Neural progenitor cell (in vitro differentiated cells): Measurements from ENCODE around the gene COL21A1. TPM values are rescaled to one million over a fixed set of nuclear protein-coding genes. Genes with fewer than 3 reads are reported as not detected.

ENCODE experiments used
- DNase-seq: peaks from one replicate; pipeline ENCODE4 v3.0.0-alpha.2; 2016; ENCODE audit warnings: low spot score
- H2AFZ ChIP-seq: fragments of 200-600 bp; sonication (generic); replicated peaks from 2 replicates; pipeline ENCODE4 v1.6.1; 2016; ENCODE audit warnings: antibody characterized with exemption
- H3F3A ChIP-seq: fragments of 200-600 bp; sonication (generic); 2 replicates; pipeline ENCODE4 v1.6.1; 2016; ENCODE audit warnings: antibody characterized with exemption, low read depth
- H3K27ac ChIP-seq: fragments of 200-600 bp; sonication (generic); 2 replicates; pipeline ENCODE4 v1.5.1; 2016; ENCODE audit warnings: mild to moderate bottlenecking
- H3K27me3 ChIP-seq: fragments of 200-600 bp; sonication (generic); 2 replicates; pipeline ENCODE4 v1.6.1; 2016; ENCODE audit warnings: mild to moderate bottlenecking, moderate library complexity
- H3K36me3 ChIP-seq: fragments of 200-600 bp; sonication (generic); 2 replicates; pipeline ENCODE4 v1.5.1; 2016
- H3K4me1 ChIP-seq: fragments of 200-600 bp; sonication (generic); 2 replicates; pipeline ENCODE4 v1.6.1; 2016; ENCODE audit warnings: mixed run types
- H3K4me2 ChIP-seq: fragments of 200-600 bp; sonication (generic); 2 replicates; pipeline ENCODE4 v1.6.1; 2016
- H3K4me3 ChIP-seq: fragments of 200-600 bp; sonication (generic); 2 replicates; pipeline ENCODE4 v1.5.1; 2016
- H3K79me2 ChIP-seq: fragments of 200-600 bp; sonication (generic); 2 replicates; pipeline ENCODE4 v1.6.1; 2016; ENCODE audit warnings: low read depth
- H3K9ac ChIP-seq: fragments of 200-600 bp; sonication (generic); 2 replicates; pipeline ENCODE4 v1.6.1; 2016
- H3K9me3 ChIP-seq: fragments of 200-600 bp; sonication (generic); 2 replicates; pipeline ENCODE4 v1.5.1; 2016; ENCODE audit warnings: low read depth
- H4K20me1 ChIP-seq: fragments of 200-600 bp; sonication (generic); 2 replicates; pipeline ENCODE4 v1.6.1; 2016; ENCODE audit warnings: low read depth
- H3K27ac Mint-ChIP-seq: 3 replicates; pipeline ENCODE4 v1.8.0; 2021; ENCODE audit warnings: mixed read lengths
- H3K27me3 Mint-ChIP-seq: 2 replicates; pipeline ENCODE4 v1.8.0; 2022; ENCODE audit warnings: low read depth, mild to moderate bottlenecking, inconsistent platforms, moderate library complexity, mixed read lengths; ENCODE audit not compliant: insufficient read depth
- H3K36me3 Mint-ChIP-seq: 3 replicates; pipeline ENCODE4 v1.8.0; 2021; ENCODE audit warnings: mixed read lengths
- H3K4me1 Mint-ChIP-seq: 3 replicates; pipeline ENCODE4 v1.8.0; 2021; ENCODE audit warnings: mixed read lengths
- H3K4me3 Mint-ChIP-seq: 3 replicates; pipeline ENCODE4 v1.8.0; 2021; ENCODE audit warnings: mild to moderate bottlenecking, moderate library complexity, mixed read lengths
- H3K9me3 Mint-ChIP-seq: 3 replicates; pipeline ENCODE4 v1.8.0; 2020; ENCODE audit warnings: mixed read lengths
- CTCF ChIP-seq: fragments of 200-600 bp; sonication (generic); IDR thresholded peaks from 2 replicates; pipeline ENCODE4 v1.5.1; 2017; ENCODE audit warnings: antibody characterized with exemption, mild to moderate bottlenecking
- EZH2 ChIP-seq: fragments of 200-600 bp; sonication (generic); IDR thresholded peaks from 2 replicates; pipeline ENCODE4 v1.6.1; 2017; ENCODE audit warnings: antibody characterized with exemption, mild to moderate bottlenecking, moderate library complexity
- EZH2phosphoT487 ChIP-seq: fragments of 200-600 bp; sonication (generic); IDR thresholded peaks from 2 replicates; pipeline ENCODE4 v1.6.1; 2017; ENCODE audit warnings: antibody characterized with exemption
- total RNA-seq: library from RNA; depleted of rRNA; stranded (reverse); fragments of >200 nt; gene quantifications from 2 replicates; pipeline ENCODE4 v1.2.3, GENCODE V29; 2015; ENCODE audit warnings: low replicate concordance

The COL21A1 gene
- total RNA-seq, 1 donor from 2014 or later: 0.95 TPM

DNA sequence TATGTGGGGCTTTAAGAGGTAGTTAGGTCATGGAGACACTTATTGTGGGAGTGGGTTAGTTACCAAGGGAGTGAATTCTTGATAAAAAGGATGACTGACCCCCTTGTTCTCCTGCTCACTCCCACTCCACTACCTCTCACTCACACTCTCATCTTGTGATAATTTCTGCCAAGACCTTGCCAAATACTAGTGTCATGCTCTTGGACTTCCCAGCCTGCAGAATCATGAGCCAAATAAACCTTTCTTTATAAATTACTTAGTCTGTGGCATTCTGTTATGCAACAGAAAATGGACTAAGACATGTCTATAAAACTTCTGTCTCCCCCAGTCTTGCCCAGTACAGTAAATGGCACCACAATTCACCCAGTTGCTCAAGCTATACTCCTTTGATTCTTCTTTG lies 93.3 kb downstream of the COL21A1 start:
- no peak overlapping the region for H3K27ac ChIP-seq
- no peaks in the 10 kb centered on the region for H4K20me1 ChIP-seq
- no peaks in the 10 kb centered on the region for H3K36me3 ChIP-seq
- no peaks in the 10 kb centered on the region for H3K79me2 ChIP-seq
- H3F3A ChIP-seq: no peaks in the 10 kb centered on the region
- H3K4me3 ChIP-seq: no peak overlapping the region
- TF ChIP-seq CTCF: no peak
- no peak for TF ChIP-seq EZH2phosphoT487
- no peak for TF ChIP-seq EZH2
- no peak overlapping the region for H3K4me3 Mint-ChIP-seq
- no peaks in the 10 kb centered on the region for H3K27me3 ChIP-seq
- peaks cover 3% of the 10 kb centered on the region for H3K27me3 Mint-ChIP-seq
- H2AFZ ChIP-seq: no peak overlapping the region
- no peaks in the 10 kb centered on the region for H3K36me3 Mint-ChIP-seq
- no peak overlapping the region for H3K9ac ChIP-seq
- H3K9me3 ChIP-seq: no peaks in the 10 kb centered on the region
- peaks cover 2% of the 10 kb centered on the region for H3K9me3 Mint-ChIP-seq
- H3K4me1 Mint-ChIP-seq: no peaks in the 10 kb centered on the region
- no peak overlapping the region for H3K27ac Mint-ChIP-seq
- DNase-seq: no peak
- no peaks in the 10 kb centered on the region for H3K4me1 ChIP-seq
- H3K4me2 ChIP-seq: no peak overlapping the region

DNA sequence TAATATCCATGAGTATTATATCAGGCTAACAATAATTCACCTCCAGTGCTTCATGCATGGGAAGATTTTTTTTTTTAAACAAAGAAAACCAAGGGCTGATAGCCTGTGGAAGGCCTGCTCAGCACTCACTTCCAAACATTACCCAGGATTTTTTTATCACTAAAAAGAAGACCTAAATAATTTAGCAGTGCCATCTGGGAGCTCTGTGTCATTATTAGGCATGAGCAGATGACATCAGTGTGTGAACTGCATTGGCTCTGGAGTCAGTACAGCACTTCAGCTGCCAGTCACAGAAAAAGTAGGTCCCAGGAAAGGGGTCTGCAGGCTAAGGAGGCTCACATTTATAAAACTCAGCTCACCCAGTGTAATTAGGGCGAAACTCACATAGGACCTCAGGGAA lies 94.8 kb downstream of the COL21A1 start:
- no peaks in the 10 kb centered on the region for H3K4me1 ChIP-seq
- no peak overlapping the region for H2AFZ ChIP-seq
- Mint-ChIP-seq H3K9me3 (peaks cover 2% of the 10 kb centered on the region), H3K27me3 (peaks cover 3% of the 10 kb centered on the region), H3K27ac (no peak overlapping the region), H3K4me3 (no peak overlapping the region), H3K4me1 (no peaks in the 10 kb centered on the region), H3K36me3 (no peaks in the 10 kb centered on the region)
- no peaks in the 10 kb centered on the region for H3K27me3 ChIP-seq
- no peak for TF ChIP-seq CTCF
- no peak for TF ChIP-seq EZH2
- no peak for TF ChIP-seq EZH2phosphoT487
- H3K36me3 ChIP-seq: no peaks in the 10 kb centered on the region
- no peak overlapping the region for H3K27ac ChIP-seq
- no peak for DNase-seq
- H3K4me2 ChIP-seq: no peak overlapping the region
- H3K79me2 ChIP-seq: no peaks in the 10 kb centered on the region
- H3K9ac ChIP-seq: no peak overlapping the region
- H3K9me3 ChIP-seq: no peaks in the 10 kb centered on the region
- H3F3A ChIP-seq: no peaks in the 10 kb centered on the region
- H3K4me3 ChIP-seq: no peak overlapping the region
- H4K20me1 ChIP-seq: no peaks in the 10 kb centered on the region

DNA sequence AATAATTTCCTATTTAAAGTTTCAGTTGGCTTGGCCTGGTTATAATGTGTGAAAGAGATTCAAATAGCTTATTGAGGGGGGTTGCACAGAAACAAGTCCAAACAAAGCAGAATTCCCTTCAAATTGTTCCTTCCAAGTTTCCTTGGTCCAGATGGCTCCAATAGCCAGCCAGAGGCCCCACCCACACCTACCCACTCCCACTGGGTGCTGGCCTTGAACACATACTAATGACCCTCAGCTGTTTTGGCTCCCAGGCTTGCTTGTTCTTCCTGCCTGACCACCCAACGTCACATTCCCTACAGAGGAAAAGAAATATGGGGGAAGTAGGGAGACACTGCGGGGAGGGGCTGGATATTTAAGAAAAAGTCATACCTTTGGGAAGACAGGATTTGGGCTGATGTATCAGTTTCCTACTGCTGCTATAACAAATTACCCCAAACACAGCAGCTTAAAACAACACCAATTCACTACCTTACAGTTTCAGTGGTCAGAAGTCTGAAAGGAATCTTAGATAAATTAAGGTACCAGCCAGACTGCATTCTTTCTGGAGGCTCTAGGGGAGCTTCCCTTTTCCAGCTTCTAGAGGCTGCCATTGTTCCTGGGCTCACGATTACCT lies 95.7 kb downstream of the COL21A1 start:
- Histone ChIP-seq H3K27me3 (no peaks in the 10 kb centered on the region), H3K4me1 (no peaks in the 10 kb centered on the region), H3K4me3 (no peak overlapping the region), H3K9ac (no peak overlapping the region), H3K79me2 (no peaks in the 10 kb centered on the region), H3F3A (no peaks in the 10 kb centered on the region), H3K27ac (no peak overlapping the region), H3K36me3 (no peaks in the 10 kb centered on the region), H3K9me3 (no peaks in the 10 kb centered on the region), H2AFZ (no peak overlapping the region), H3K4me2 (no peak overlapping the region), H4K20me1 (no peaks in the 10 kb centered on the region)
- Mint-ChIP-seq H3K4me1 (no peaks in the 10 kb centered on the region), H3K36me3 (no peaks in the 10 kb centered on the region), H3K27me3 (peaks cover 3% of the 10 kb centered on the region), H3K27ac (no peak overlapping the region), H3K9me3 (peaks cover 2% of the 10 kb centered on the region), H3K4me3 (no peak overlapping the region)
- DNase-seq: no peak
- no peak for TF ChIP-seq CTCF
- no peak for TF ChIP-seq EZH2phosphoT487
- TF ChIP-seq EZH2: no peak
